ENCODE measurements around the gene CNKSR3. TPM values are rescaled to one million over a fixed set of nuclear protein-coding genes. Genes with fewer than 3 reads are reported as not detected.

CNKSR3 gene
- total RNA-seq, 1 donor from 2014 or later = 9.5 TPM

DNA sequence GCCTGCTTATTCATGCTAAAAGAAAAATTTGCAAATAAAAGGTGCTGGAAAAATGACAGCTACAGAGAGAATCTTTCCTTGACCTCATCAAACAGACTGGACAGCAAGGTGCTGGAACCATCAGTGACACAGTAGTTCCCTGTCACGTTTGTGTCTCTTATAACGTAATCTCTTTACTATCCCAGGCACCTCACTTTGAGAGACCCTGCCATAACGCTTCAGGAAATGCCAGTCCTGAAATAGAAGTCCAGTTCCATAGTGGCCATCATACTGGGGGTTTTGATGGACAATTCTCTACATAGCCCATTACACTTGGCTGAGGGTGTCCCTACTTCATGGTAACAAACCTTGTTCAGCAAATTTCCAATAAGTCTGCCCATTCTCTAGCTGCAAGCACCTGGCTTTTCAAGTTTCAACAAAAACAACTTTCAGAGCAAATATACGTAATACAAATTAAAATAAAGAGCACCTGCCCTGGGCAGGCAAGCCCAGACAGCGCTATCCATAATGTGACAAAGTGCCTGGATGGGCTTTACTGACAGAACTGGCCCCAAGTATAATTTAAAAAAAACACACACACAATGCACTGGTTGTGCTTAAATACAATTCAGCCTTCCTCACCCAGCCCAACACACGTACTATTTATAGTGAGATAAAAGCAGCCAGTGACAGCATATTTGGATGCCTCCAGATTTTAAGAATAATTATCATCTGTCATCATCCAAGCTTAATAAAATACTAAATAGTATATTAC lies 38.7 kb downstream of the CNKSR3 start:
- Histone ChIP-seq H3K4me1 (no peaks in the 10 kb centered on the region), H3K27ac (no peak overlapping the region), H3K9me3 (no peaks in the 10 kb centered on the region), H3K27me3 (ENCODE audit: low read depth) (no peaks in the 10 kb centered on the region), H3K4me3 (no peak overlapping the region), H3K36me3 (no peaks in the 10 kb centered on the region)
- intact Hi-C loops (cut with DNase I) = no loop called here
- ATAC-seq (no peak), DNase-seq (no peak)
- TF ChIP-seq, protein P1, sequence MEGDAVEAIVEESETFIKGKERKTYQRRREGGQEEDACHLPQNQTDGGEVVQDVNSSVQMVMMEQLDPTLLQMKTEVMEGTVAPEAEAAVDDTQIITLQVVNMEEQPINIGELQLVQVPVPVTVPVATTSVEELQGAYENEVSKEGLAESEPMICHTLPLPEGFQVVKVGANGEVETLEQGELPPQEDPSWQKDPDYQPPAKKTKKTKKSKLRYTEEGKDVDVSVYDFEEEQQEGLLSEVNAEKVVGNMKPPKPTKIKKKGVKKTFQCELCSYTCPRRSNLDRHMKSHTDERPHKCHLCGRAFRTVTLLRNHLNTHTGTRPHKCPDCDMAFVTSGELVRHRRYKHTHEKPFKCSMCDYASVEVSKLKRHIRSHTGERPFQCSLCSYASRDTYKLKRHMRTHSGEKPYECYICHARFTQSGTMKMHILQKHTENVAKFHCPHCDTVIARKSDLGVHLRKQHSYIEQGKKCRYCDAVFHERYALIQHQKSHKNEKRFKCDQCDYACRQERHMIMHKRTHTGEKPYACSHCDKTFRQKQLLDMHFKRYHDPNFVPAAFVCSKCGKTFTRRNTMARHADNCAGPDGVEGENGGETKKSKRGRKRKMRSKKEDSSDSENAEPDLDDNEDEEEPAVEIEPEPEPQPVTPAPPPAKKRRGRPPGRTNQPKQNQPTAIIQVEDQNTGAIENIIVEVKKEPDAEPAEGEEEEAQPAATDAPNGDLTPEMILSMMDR (IDR thresholded peaks at IDR 0.05) = no peak

DNA sequence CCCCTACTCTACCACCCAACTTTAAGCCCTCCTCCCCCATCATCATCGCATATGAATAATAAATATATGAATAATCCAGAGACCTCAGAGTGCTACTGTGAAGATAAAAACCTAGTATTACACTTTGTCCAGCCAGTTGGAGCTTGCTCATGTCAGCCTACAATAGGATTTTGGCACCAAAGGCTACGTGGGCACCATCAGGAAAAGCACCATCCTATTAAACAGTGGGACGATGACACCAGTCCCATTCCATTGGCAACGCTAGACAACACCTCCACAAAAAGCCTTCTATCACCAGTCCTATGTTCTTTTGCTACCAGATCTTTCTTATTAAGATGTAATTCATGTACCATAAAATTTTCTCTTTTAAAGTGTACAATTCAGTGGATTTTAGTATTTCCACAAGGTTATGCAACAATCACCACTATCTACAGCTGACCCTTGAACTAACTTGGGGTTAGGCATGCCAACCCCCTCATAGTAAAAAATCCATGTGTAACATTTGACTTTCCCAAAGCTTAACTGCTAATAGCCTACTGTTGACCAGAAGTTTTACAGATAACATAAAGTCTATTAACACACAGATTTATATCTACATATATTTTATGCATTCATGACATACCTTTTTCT lies 41.1 kb downstream of the CNKSR3 start:
- Histone ChIP-seq H3K4me3 (no peak overlapping the region), H3K36me3 (no peaks in the 10 kb centered on the region), H3K4me1 (no peaks in the 10 kb centered on the region), H3K9me3 (no peaks in the 10 kb centered on the region), H3K27me3 (ENCODE audit: low read depth) (no peaks in the 10 kb centered on the region), H3K27ac (no peak overlapping the region)
- DNase-seq (no peak), ATAC-seq (no peak)
- TF ChIP-seq, protein P1 (IDR thresholded peaks at IDR 0.05) = no peak
- intact Hi-C loops (cut with DNase I) = no loop called here

DNA sequence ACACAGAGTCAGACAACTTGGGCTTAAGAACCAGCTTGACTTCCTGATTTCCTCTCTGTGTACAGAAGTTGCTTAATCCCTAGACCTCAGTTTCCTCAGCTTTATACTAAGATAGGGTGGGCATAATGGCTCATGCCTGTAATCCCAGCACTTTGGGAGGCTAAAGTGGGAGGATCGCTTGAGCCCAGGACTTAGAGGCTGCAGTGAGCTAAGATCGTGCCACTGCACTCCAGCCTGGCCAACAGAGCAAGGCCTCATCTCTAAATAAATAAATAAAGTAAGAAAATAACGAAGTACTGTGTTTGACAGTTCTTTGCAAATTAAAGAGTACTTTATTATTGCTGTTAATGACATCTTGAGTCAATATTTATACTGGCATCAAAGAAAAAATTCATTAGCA lies 41.7 kb downstream of the CNKSR3 start:
- no peak overlapping the region for H3K4me3 ChIP-seq
- intact Hi-C loops (cut with DNase I) = no loop called here
- no peaks in the 10 kb centered on the region for H3K4me1 ChIP-seq
- no peaks in the 10 kb centered on the region for H3K9me3 ChIP-seq
- TF ChIP-seq, protein P1 (IDR thresholded peaks at IDR 0.05) = no peak
- no peaks in the 10 kb centered on the region for H3K36me3 ChIP-seq
- H3K27ac ChIP-seq = no peak overlapping the region
- no peak for ATAC-seq
- no peak for DNase-seq
- no peaks in the 10 kb centered on the region for H3K27me3 ChIP-seq (ENCODE audit: low read depth)

DNA sequence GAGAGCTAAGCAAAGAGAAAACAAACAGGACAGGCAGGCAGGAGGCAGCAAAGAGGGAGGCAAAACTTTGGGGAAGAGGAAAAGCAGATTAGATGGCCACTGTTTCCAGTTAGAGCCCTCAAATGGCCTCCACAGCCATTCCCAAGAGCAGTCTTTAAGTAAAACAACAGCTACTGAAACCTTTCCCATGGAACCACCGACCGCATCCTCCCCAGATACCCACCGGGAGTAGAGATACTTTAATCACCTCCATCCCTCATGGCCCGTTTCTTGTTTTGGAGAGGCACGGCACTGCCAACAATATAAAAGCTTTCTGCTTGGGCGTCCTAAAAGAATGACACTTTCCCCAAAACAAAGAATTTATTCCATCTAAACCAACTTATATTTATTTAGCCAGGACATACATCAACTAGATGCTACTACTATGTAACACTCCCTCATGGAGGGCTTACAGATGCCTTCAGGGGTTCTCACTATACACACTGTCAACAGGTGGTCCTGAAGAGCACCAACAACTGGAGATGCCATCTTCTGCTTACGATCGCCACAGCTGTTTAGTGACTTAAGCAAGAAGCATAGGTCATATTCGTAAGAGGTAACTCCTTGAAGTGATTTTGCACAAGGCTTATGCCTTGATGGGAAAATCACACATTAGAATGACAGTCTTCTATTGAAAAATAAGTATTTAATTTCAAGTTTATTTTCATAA lies 43.4 kb downstream of the CNKSR3 start:
- Histone ChIP-seq H3K4me3 (no peak overlapping the region), H3K4me1 (no peaks in the 10 kb centered on the region), H3K36me3 (no peaks in the 10 kb centered on the region), H3K9me3 (no peaks in the 10 kb centered on the region), H3K27me3 (ENCODE audit: low read depth) (no peaks in the 10 kb centered on the region), H3K27ac (no peak overlapping the region)
- intact Hi-C loops (cut with DNase I) = no loop called here
- TF ChIP-seq, protein P1 (IDR thresholded peaks at IDR 0.05) = no peak
- DNase-seq (no peak), ATAC-seq (no peak)

DNA sequence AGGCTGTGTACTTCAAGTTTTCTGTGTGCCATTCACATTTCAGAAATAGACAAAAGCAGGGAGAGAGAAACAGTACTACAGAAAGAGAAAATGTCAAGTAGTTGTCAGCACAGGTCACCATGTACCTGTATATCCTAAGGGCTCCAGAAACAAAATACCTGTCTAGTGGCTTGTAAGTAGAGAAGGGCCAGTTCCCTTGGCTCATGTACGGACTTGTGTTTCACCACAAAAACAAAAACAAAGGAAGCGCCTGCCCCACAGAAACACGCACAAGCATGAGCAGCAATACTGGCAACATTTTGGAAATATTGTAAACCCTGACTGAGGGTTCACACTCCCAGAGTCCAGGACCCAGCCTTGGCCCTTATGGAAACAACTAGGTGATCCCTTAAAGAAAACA lies 44.3 kb downstream of the CNKSR3 start:
- Histone ChIP-seq H3K36me3 (no peaks in the 10 kb centered on the region), H3K27ac (no peak overlapping the region), H3K27me3 (ENCODE audit: low read depth) (no peaks in the 10 kb centered on the region), H3K4me1 (no peaks in the 10 kb centered on the region), H3K4me3 (no peak overlapping the region), H3K9me3 (no peaks in the 10 kb centered on the region)
- DNase-seq = no peak
- no peak for ATAC-seq
- intact Hi-C loops (cut with DNase I) = no loop called here
- TF ChIP-seq, protein P1 (IDR thresholded peaks at IDR 0.05) = no peak

Measured in lower lobe of right lung (tissue), 2 donors.